Measurements from ENCODE around the gene FARSB.

- TF ChIP-seq CTCF (IDR thresholded peaks at IDR 0.05) = no peak
- TF ChIP-seq POLR2A (IDR thresholded peaks at IDR 0.05) = no peak
Observed at GRCh38 chr2:222606306-222606705, 49.6 kb downstream of the FARSB start.
